B cell (primary cell): ENCODE results near the gene PRSS38. TPM values are rescaled to one million over a fixed set of nuclear protein-coding genes. Genes with fewer than 3 reads are reported as not detected.

Source experiments
- ATAC-seq: fragments of 200-7000 bp; cut with Tn5 transposase; one replicate; pipeline ENCODE4 v1.10.0; 2021; ENCODE audit warnings: low read depth, mild to moderate bottlenecking, moderate number of reproducible peaks, moderate library complexity
- CTCF ChIA-PET: fragments of 350-600 bp; sonication (Branson Sonifier 250); formaldehyde crosslinking; loops from one replicate; lab custom pipeline; 2021; ENCODE audit warnings: antibody characterized with exemption, inconsistent platforms; lab: Charles Lee
- POLR2A ChIA-PET: fragments of 350-600 bp; sonication (Branson Sonifier 250); formaldehyde crosslinking; loops from one replicate; lab custom pipeline; 2021; ENCODE audit warnings: antibody characterized with exemption; lab: Charles Lee
- DNase-seq: peaks from one replicate; pipeline ENCODE4 v3.0.0; 2013
- H2AFZ ChIP-seq: 2 replicates; pipeline ENCODE4 v1.6.1; 2012; ENCODE audit warnings: mild to moderate bottlenecking, low read depth, low read length; ENCODE audit not compliant: insufficient read depth, poor library complexity, severe bottlenecking
- H3K27ac ChIP-seq, 2 donors: 1 replicate in 1 of 2; 2 replicates in 1 of 2; pipeline ENCODE4 v1.5.1; 2012 to 2013; ENCODE audit warnings: low read length in 2 of 2, mild to moderate bottlenecking in 2 of 2, moderate library complexity in 1 of 2
- H3K27me3 ChIP-seq, 4 experiments: fragments of 200-600 bp in 1 of 4; sonication (generic) in 1 of 4; replicated peaks in 1 of 4; 1 replicate in 2 of 4; 2 replicates in 2 of 4; pipeline versions ENCODE4 v1.6.1 to v1.7.0; 2013 to 2016; ENCODE audit warnings: low read length in 3 of 4, mild to moderate bottlenecking in 2 of 4, mixed read lengths in 1 of 4, moderate library complexity in 1 of 4; ENCODE audit not compliant: insufficient read depth in 4 of 4, control insufficient read depth in 3 of 4; ENCODE audit errors: control extremely low read depth in 1 of 4
- H3K36me3 ChIP-seq, 2 experiments: replicated peaks in 1 of 2; 1 replicate in 1 of 2; 2 replicates in 1 of 2; pipeline versions ENCODE4 v1.6.1 to v1.7.1; 2013; ENCODE audit warnings: low read length in 1 of 2; ENCODE audit not compliant: insufficient read depth in 2 of 2, control insufficient read depth in 1 of 2; ENCODE audit errors: control extremely low read depth in 1 of 2, extremely low read depth in 1 of 2
- H3K4me1 ChIP-seq, 2 donors: fragments of 200-600 bp in 1 of 2; sonication (generic) in 1 of 2; 1 replicate in 1 of 2; 2 replicates in 1 of 2; pipeline versions ENCODE4 v1.5.1 to v1.6.1; 2013 to 2017; ENCODE audit warnings: low read length in 2 of 2; ENCODE audit not compliant: control insufficient read depth in 2 of 2, insufficient read depth in 2 of 2
- H3K4me2 ChIP-seq: replicated peaks from 2 replicates; pipeline ENCODE3; 2012; ENCODE audit warnings: mild to moderate bottlenecking, low read depth, low read length; ENCODE audit not compliant: poor library complexity, severe bottlenecking
- H3K4me3 ChIP-seq, 5 experiments: fragments of 200-600 bp in 1 of 5; sonication (generic) in 1 of 5; 1 replicate in 3 of 5; 2 replicates in 2 of 5; pipeline versions ENCODE4 v1.5.1 to v1.7.0; 2011 to 2016; ENCODE audit warnings: low read length in 4 of 5, mild to moderate bottlenecking in 4 of 5, low read depth in 2 of 5, control low read depth in 1 of 5, moderate library complexity in 1 of 5; ENCODE audit not compliant: insufficient read depth in 1 of 5; ENCODE audit errors: control extremely low read depth in 1 of 5, extremely low read depth in 1 of 5
- H3K79me2 ChIP-seq: fragments of 200-600 bp; sonication (generic); one replicate; pipeline ENCODE4 v1.6.0; 2016; ENCODE audit warnings: low read length; ENCODE audit not compliant: control insufficient read depth, insufficient read depth
- H3K9ac ChIP-seq: fragments of 200-600 bp; sonication (generic); 2 replicates; pipeline ENCODE4 v1.6.1; 2017; ENCODE audit warnings: mild to moderate bottlenecking, low read length, moderate library complexity
- H3K9me3 ChIP-seq, 3 donors: one replicate each; pipeline versions ENCODE4 v1.6.1 to v1.7.1; 2013; ENCODE audit warnings: low read length in 2 of 3; ENCODE audit not compliant: control insufficient read depth in 2 of 3, insufficient read depth in 1 of 3; ENCODE audit errors: control extremely low read depth in 1 of 3
- H4K20me1 ChIP-seq: 2 replicates; pipeline ENCODE4 v1.6.0; 2012; ENCODE audit warnings: mild to moderate bottlenecking, low read length; ENCODE audit not compliant: insufficient read depth, control insufficient read depth, poor library complexity, severe bottlenecking
- H3K27ac Mint-ChIP-seq: one replicate; pipeline ENCODE4 v1.8.0; 2021; ENCODE audit warnings: mixed read lengths
- H3K27me3 Mint-ChIP-seq: one replicate; pipeline ENCODE4 v1.8.0; 2021; ENCODE audit warnings: mixed read lengths
- H3K4me1 Mint-ChIP-seq: one replicate; pipeline ENCODE4 v1.8.0; 2021; ENCODE audit warnings: mixed read lengths
- H3K4me3 Mint-ChIP-seq: one replicate; pipeline ENCODE4 v1.8.0; 2021; ENCODE audit warnings: mixed read lengths
- H3K9me3 Mint-ChIP-seq: one replicate; pipeline ENCODE4 v1.8.0; 2022; ENCODE audit warnings: mixed read lengths; ENCODE audit not compliant: insufficient read depth
- CTCF ChIP-seq: fragments of 200-600 bp; IDR thresholded peaks from one replicate; pipeline ENCODE4 v1.8.0; 2022; ENCODE audit warnings: antibody characterized with exemption, mild to moderate bottlenecking
- EZH2 ChIP-seq: IDR thresholded peaks from 2 replicates; pipeline ENCODE4 v1.6.1; 2012; ENCODE audit warnings: borderline replicate concordance, low read depth, mild to moderate bottlenecking, moderate library complexity, low read length; ENCODE audit not compliant: insufficient read depth, poor library complexity, severe bottlenecking
- WGBS: methylation state at CpG from one replicate; pipeline ENCODE4 v1.1.5; 2013; ENCODE audit warnings: missing lambda C conversion rate; ENCODE audit not compliant: insufficient coverage; 5-methylcytosine and 5-hydroxymethylcytosine counted together
- intact Hi-C: fragments of 100-400 bp; cut with micrococcal nuclease; formaldehyde crosslinking; loops from one replicate; pipeline ENCODE4 v1.10.0; 2022
- polyA plus RNA-seq: library from polyadenylated mRNA; depleted of rRNA; stranded (reverse); fragments of >200 nt; gene quantifications from 2 replicates; pipeline ENCODE4 v1.2.3, GENCODE V29; 2012
- total RNA-seq, 2 donors: library from RNA; stranded (reverse); fragments of 120-200 nt in 1 of 2; gene quantifications; 1 replicate in 1 of 2; 2 replicates in 1 of 2; pipeline versions ENCODE4 v1.2.3 to v1.2.4, GENCODE V29; 2013 to 2022

Gene PRSS38
- total and polyA plus RNA-seq, 2 donors (not counting 1 experiment from before 2014, with no cell fraction given) = not detected

- ChIA-PET CTCF (no interaction called here), POLR2A (no interaction called here)
- H3K4me2 ChIP-seq = no peak overlapping the region
- Mint-ChIP-seq H3K27ac (no peak overlapping the region), H3K4me3 (no peak overlapping the region), H3K9me3 (no peaks in the 10 kb centered on the region), H3K4me1 (no peaks in the 10 kb centered on the region), H3K27me3 (no peaks in the 10 kb centered on the region)
- no peak for ATAC-seq
- H4K20me1 ChIP-seq = no peaks in the 10 kb centered on the region
- H3K9ac ChIP-seq = no peak overlapping the region
- H3K27ac ChIP-seq = no peak overlapping the region
- no peaks in the 10 kb centered on the region for H3K9me3 ChIP-seq
- no peak overlapping the region for H2AFZ ChIP-seq
- H3K4me1 ChIP-seq = no peaks in the 10 kb centered on the region
- peaks cover 0 to 29% of the 10 kb centered on the region in 2 experiments for H3K36me3 ChIP-seq
- intact Hi-C loops = no loop called here
- no peak for DNase-seq
- H3K79me2 ChIP-seq = no peaks in the 10 kb centered on the region
- WGBS = 97% methylated on average over 10 of the region's 10 CpGs
- TF ChIP-seq CTCF = no peak
- TF ChIP-seq EZH2 = no peak
- no peak overlapping the region for H3K4me3 ChIP-seq
- H3K27me3 ChIP-seq = no peaks in the 10 kb centered on the region
Measured at GRCh38 chr1:227779021-227779441, 36.4 kb upstream of the PRSS38 start.

DNA sequence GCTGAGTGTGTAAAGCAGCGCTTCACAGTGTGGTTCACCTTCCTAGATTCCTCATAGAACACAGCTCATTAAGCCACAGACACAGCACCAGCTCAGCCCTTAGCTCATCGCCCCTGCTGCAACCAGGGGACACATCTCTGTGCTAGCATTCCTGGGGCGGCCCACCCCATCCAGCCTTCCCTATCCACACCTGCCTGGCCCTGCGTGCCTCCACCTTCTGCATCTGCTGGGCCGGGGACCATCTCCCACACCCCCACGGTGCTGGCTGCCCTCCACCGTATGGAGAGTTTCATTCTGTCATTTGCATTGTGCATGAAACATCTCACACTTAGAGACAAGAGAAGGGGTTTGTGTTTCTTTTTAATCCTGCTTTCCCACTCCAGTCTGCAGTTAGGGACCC, 35.8 kb upstream of the PRSS38 start:
- peaks cover 0 to 26% of the 10 kb centered on the region in 2 experiments for H3K36me3 ChIP-seq
- Mint-ChIP-seq H3K27me3 (no peaks in the 10 kb centered on the region), H3K9me3 (no peaks in the 10 kb centered on the region), H3K4me1 (no peaks in the 10 kb centered on the region), H3K4me3 (no peak overlapping the region), H3K27ac (no peak overlapping the region)
- no peak overlapping the region for H3K9ac ChIP-seq
- no peak overlapping the region for H3K4me3 ChIP-seq
- TF ChIP-seq CTCF = no peak
- TF ChIP-seq EZH2 = no peak
- ATAC-seq (no peak), DNase-seq (no peak)
- WGBS = 100% methylated on average over 4 of the region's 7 CpGs
- intact Hi-C loops = loop anchor here (10.0 kb wide), 1 partner anchor 705 kb away; the partner anchor contains the start of gene RNF187
- CTCF ChIA-PET = no interaction called here
- H3K4me1 ChIP-seq = no peaks in the 10 kb centered on the region
- H4K20me1 ChIP-seq = no peaks in the 10 kb centered on the region
- peaks cover 0 to under 1% (median 0%) of the 10 kb centered on the region in 3 donors for H3K9me3 ChIP-seq
- no peak overlapping the region for H3K27ac ChIP-seq
- no peaks in the 10 kb centered on the region for H3K27me3 ChIP-seq
- no peak overlapping the region for H3K4me2 ChIP-seq
- POLR2A ChIA-PET = no interaction called here
- H3K79me2 ChIP-seq = no peaks in the 10 kb centered on the region
- H2AFZ ChIP-seq = no peak overlapping the region
